RWPE2 (cell line): Measurements from ENCODE around the gene IFITM1.

Source experiments
- ATAC-seq: fragments of 200-7000 bp; cut with Tn5 transposase; 3 replicates; pipeline ENCODE4 v1.9.1; 2021; ENCODE audit warnings: low read depth
- DNase-seq: peaks from one replicate; pipeline ENCODE4 v3.0.0-alpha.2; 2020; ENCODE audit warnings: low spot score
- H3K27ac ChIP-seq: fragments of 450-650 bp; 2 replicates; pipeline ENCODE4 v1.5.1; 2017; ENCODE audit warnings: mild to moderate bottlenecking; ENCODE audit not compliant: poor library complexity, severe bottlenecking
- H3K27me3 ChIP-seq: fragments of 250-450 bp; sonication (Bioruptor Pico); 2 replicates; pipeline ENCODE4 v1.5.1; 2021; ENCODE audit warnings: mild to moderate bottlenecking, moderate library complexity; ENCODE audit not compliant: insufficient read depth, poor library complexity, severe bottlenecking
- H3K36me3 ChIP-seq: fragments of 250-450 bp; sonication (Bioruptor Pico); 2 replicates; pipeline ENCODE4 v1.5.1; 2020; ENCODE audit warnings: low read depth, mild to moderate bottlenecking, moderate library complexity
- H3K4me1 ChIP-seq: fragments of 250-450 bp; sonication (Bioruptor Pico); 2 replicates; pipeline ENCODE4 v1.5.1; 2021; ENCODE audit warnings: mild to moderate bottlenecking, moderate library complexity; ENCODE audit not compliant: insufficient read depth, poor library complexity, severe bottlenecking
- H3K4me3 ChIP-seq: fragments of 250-450 bp; sonication (Bioruptor Pico); 2 replicates; pipeline ENCODE4 v1.5.1; 2021; ENCODE audit warnings: mild to moderate bottlenecking, moderate library complexity; ENCODE audit not compliant: severe bottlenecking
- H3K9me3 ChIP-seq: fragments of 250-450 bp; sonication (Bioruptor Pico); 2 replicates; pipeline ENCODE4 v1.5.1; 2021; ENCODE audit warnings: mild to moderate bottlenecking, moderate library complexity; ENCODE audit not compliant: severe bottlenecking
- CTCF ChIP-seq: fragments of 450-650 bp; IDR thresholded peaks from one replicate; pipeline ENCODE4 v1.5.1; 2017; ENCODE audit warnings: mild to moderate bottlenecking, moderate library complexity; ENCODE audit not compliant: poor library complexity, severe bottlenecking

The IFITM1 gene

GRCh38 chr11:352456-353031, 38.7 kb downstream of the IFITM1 start:
- TF ChIP-seq CTCF: no peak
- Histone ChIP-seq H3K4me3 (no peak overlapping the region), H3K27me3 (no peaks in the 10 kb centered on the region), H3K9me3 (no peaks in the 10 kb centered on the region), H3K4me1 (peaks cover 24% of the 10 kb centered on the region), H3K36me3 (no peaks in the 10 kb centered on the region), H3K27ac (peak overlapping the region; percentile 17)
- no peak for ATAC-seq
- no peak for DNase-seq

- Histone ChIP-seq H3K36me3 (no peaks in the 10 kb centered on the region), H3K27me3 (no peaks in the 10 kb centered on the region), H3K4me1 (peaks cover 24% of the 10 kb centered on the region), H3K4me3 (no peak overlapping the region), H3K27ac (peak overlapping the region; percentile 17), H3K9me3 (no peaks in the 10 kb centered on the region)
- DNase-seq: no peak
- no peak for TF ChIP-seq CTCF
- ATAC-seq: no peak
Observed at GRCh38 chr11:353179-353873, 39.5 kb downstream of the IFITM1 start.

GRCh38 chr11:355581-356458, 42.0 kb downstream of the IFITM1 start:
- Histone ChIP-seq H3K9me3 (no peaks in the 10 kb centered on the region), H3K4me1 (peaks cover 15% of the 10 kb centered on the region), H3K36me3 (no peaks in the 10 kb centered on the region), H3K4me3 (peak overlapping the region; percentile 32), H3K27me3 (no peaks in the 10 kb centered on the region), H3K27ac (peak overlapping the region; percentile 87)
- DNase-seq: peak; percentile 93
- peak; percentile 81 for ATAC-seq
- TF ChIP-seq CTCF: no peak

- ATAC-seq (no peak), DNase-seq (no peak)
- H3K4me3 ChIP-seq: no peak overlapping the region
- H3K27me3 ChIP-seq: no peaks in the 10 kb centered on the region
- H3K27ac ChIP-seq: no peak overlapping the region
- H3K4me1 ChIP-seq: peaks cover 11% of the 10 kb centered on the region
- H3K9me3 ChIP-seq: no peaks in the 10 kb centered on the region
- H3K36me3 ChIP-seq: no peaks in the 10 kb centered on the region
- TF ChIP-seq CTCF: no peak
Observed at GRCh38 chr11:356610-357009, 42.8 kb downstream of the IFITM1 start.
